OCI-LY3 (cell line): ENCODE results near the gene IMMP2L.

Experiments used
- EZH2phosphoT487 ChIP-seq: fragments of 200-600 bp; shearing (Covaris generic); IDR thresholded peaks from 2 replicates; pipeline ENCODE4 v1.6.1; 2018; ENCODE audit warnings: antibody characterized with exemption, mixed run types, low read depth
- TF ChIP-seq, protein P1 (sequence below): fragments of 200-600, 300-600 bp; sonication (generic); IDR thresholded peaks from 2 replicates; pipeline ENCODE4 v1.5.1; 2014; ENCODE audit warnings: antibody characterized with exemption, low read length, low read depth

DNA sequence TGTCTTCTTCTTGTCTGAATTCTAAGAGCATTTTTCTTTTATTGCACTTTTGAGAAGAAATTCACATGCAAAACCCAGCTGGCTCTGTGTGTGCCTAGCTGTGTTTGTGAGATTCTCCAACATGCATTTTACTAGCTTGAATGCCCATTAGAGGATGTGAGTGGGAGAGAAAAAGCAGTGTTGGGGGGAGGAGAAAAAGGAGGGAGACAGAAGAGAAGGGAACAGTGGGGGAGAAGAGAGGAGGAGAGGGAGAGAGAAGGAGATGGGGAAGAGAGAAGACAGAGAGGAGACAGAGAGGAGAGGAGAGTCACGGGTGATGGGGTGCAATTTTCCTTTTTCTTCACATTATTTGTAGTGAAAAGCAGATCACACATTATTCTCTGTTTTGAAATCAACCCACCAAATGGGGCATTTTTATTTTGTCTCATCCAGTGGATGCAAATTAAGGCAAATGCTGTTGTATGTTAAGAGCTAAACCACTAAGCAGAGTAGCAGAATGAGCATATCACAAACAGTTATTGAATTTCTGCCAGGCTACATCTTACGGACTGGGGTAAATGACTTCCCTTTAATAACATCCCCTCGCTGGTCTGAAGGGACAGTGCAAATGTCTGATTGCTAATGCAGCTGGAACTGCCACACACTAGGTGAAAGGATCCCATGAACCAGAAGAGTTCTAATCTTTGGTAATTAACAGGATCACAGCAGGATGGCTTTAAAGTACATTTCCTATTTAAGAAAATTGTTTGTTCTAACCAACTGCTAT is 470.5 kb downstream of the IMMP2L start:
- TF ChIP-seq, protein P1, sequence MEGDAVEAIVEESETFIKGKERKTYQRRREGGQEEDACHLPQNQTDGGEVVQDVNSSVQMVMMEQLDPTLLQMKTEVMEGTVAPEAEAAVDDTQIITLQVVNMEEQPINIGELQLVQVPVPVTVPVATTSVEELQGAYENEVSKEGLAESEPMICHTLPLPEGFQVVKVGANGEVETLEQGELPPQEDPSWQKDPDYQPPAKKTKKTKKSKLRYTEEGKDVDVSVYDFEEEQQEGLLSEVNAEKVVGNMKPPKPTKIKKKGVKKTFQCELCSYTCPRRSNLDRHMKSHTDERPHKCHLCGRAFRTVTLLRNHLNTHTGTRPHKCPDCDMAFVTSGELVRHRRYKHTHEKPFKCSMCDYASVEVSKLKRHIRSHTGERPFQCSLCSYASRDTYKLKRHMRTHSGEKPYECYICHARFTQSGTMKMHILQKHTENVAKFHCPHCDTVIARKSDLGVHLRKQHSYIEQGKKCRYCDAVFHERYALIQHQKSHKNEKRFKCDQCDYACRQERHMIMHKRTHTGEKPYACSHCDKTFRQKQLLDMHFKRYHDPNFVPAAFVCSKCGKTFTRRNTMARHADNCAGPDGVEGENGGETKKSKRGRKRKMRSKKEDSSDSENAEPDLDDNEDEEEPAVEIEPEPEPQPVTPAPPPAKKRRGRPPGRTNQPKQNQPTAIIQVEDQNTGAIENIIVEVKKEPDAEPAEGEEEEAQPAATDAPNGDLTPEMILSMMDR = no peak
- no peak for TF ChIP-seq EZH2phosphoT487
